Liver (tissue), 9 donors: ENCODE measurements around the gene SDHAF4. TPM values are rescaled to one million over a fixed set of nuclear protein-coding genes. Genes with fewer than 3 reads are reported as not detected.

Experiments used
- DNase-seq: peaks from one replicate; pipeline ENCODE4 v3.0.0-alpha.2; 2017; ENCODE audit warnings: low spot score
- H3K27ac ChIP-seq, 2 donors: one replicate each; pipeline ENCODE4 v1.7.0; 2013; ENCODE audit warnings: inconsistent platforms in 2 of 2, low read length in 2 of 2, control low read depth in 1 of 2, low read depth in 1 of 2, mild to moderate bottlenecking in 1 of 2
- H3K27me3 ChIP-seq, 4 donors: one replicate each; pipeline versions ENCODE4 v1.6.1 to v1.7.0; 2013; ENCODE audit warnings: low read length in 3 of 4, inconsistent platforms in 1 of 4, mild to moderate bottlenecking in 1 of 4, moderate library complexity in 1 of 4; ENCODE audit not compliant: control insufficient read depth in 4 of 4, insufficient read depth in 4 of 4
- H3K36me3 ChIP-seq, 4 donors: one replicate each; pipeline versions ENCODE4 v1.6.1 to v1.7.0; 2013; ENCODE audit warnings: low read length in 3 of 4, mild to moderate bottlenecking in 3 of 4, low read depth in 1 of 4, moderate library complexity in 1 of 4; ENCODE audit not compliant: control insufficient read depth in 4 of 4, insufficient read depth in 3 of 4
- H3K4me1 ChIP-seq, 4 donors: one replicate each; pipeline versions ENCODE4 v1.6.1 to v1.7.0; 2013; ENCODE audit warnings: low read length in 3 of 4, mild to moderate bottlenecking in 3 of 4, moderate library complexity in 1 of 4; ENCODE audit not compliant: control insufficient read depth in 4 of 4, insufficient read depth in 4 of 4
- H3K4me3 ChIP-seq, 3 donors: one replicate each; pipeline versions ENCODE4 v1.6.1 to v1.7.0; 2013; ENCODE audit warnings: low read length in 3 of 3, control low read depth in 1 of 3, low read depth in 1 of 3, mild to moderate bottlenecking in 1 of 3
- H3K9ac ChIP-seq, 2 donors: one replicate each; pipeline ENCODE4 v1.7.0; 2013; ENCODE audit warnings: low read length in 2 of 2, mild to moderate bottlenecking in 2 of 2, moderate library complexity in 2 of 2, control low read depth in 1 of 2, low read depth in 1 of 2
- H3K9me3 ChIP-seq, 4 donors: one replicate each; pipeline versions ENCODE4 v1.6.1 to v1.7.0; 2013; ENCODE audit warnings: low read length in 3 of 4; ENCODE audit not compliant: control insufficient read depth in 4 of 4
- ATF3 ChIP-seq: IDR thresholded peaks from 2 replicates; pipeline ENCODE4 v1.6.1; 2016; ENCODE audit warnings: antibody characterized with exemption
- CTCF ChIP-seq: fragments of 150-350 bp; IDR thresholded peaks from 2 replicates; pipeline ENCODE4 v1.5.1; 2017; ENCODE audit warnings: improper control_type of control experiment, low read depth, low read length; ENCODE audit not compliant: missing input control
- EGR1 ChIP-seq, 2 donors: IDR thresholded peaks; 2 replicates each; pipeline ENCODE4 v1.6.1; 2016 to 2018; ENCODE audit warnings: antibody characterized with exemption in 2 of 2, low read depth in 2 of 2
- FOXA1 ChIP-seq: IDR thresholded peaks from 2 replicates; pipeline ENCODE4 v1.6.1; 2016; ENCODE audit warnings: antibody characterized with exemption
- FOXA2 ChIP-seq: IDR thresholded peaks from 2 replicates; pipeline ENCODE4 v1.6.1; 2016; ENCODE audit warnings: antibody characterized with exemption
- GABPA ChIP-seq, 2 donors: IDR thresholded peaks in 1 of 2; conservative IDR thresholded peaks in 1 of 2; 2 replicates each; pipeline ENCODE4 v1.6.1; 2016; ENCODE audit warnings: antibody characterized with exemption in 2 of 2, mild to moderate bottlenecking in 1 of 2, moderate library complexity in 1 of 2
- HNF4A ChIP-seq, 2 donors: conservative IDR thresholded peaks; 2 replicates each; pipeline ENCODE4 v1.6.1; 2016; ENCODE audit warnings: antibody characterized with exemption in 2 of 2, mild to moderate bottlenecking in 2 of 2
- HNF4G ChIP-seq: IDR thresholded peaks from 2 replicates; pipeline ENCODE4 v1.6.1; 2016; ENCODE audit warnings: antibody characterized with exemption
- JUND ChIP-seq, 2 donors: IDR thresholded peaks; 2 replicates each; pipeline ENCODE4 v1.6.1; 2016; ENCODE audit warnings: antibody characterized with exemption in 2 of 2
- MAX ChIP-seq: IDR thresholded peaks from 2 replicates; pipeline ENCODE4 v1.6.1; 2016; ENCODE audit warnings: antibody characterized with exemption
- NR2F2 ChIP-seq: IDR thresholded peaks from 2 replicates; pipeline ENCODE4 v1.6.1; 2016; ENCODE audit warnings: antibody characterized with exemption
- RAD21 ChIP-seq, 2 donors: IDR thresholded peaks; 2 replicates each; pipeline ENCODE4 v1.6.1; 2016; ENCODE audit warnings: antibody characterized with exemption in 2 of 2, mild to moderate bottlenecking in 2 of 2
- REST ChIP-seq: IDR thresholded peaks from 2 replicates; pipeline ENCODE4 v1.6.1; 2016; ENCODE audit warnings: antibody characterized with exemption, mild to moderate bottlenecking
- SP1 ChIP-seq: IDR thresholded peaks from 2 replicates; pipeline ENCODE4 v1.6.1; 2018; ENCODE audit warnings: antibody characterized with exemption, mild to moderate bottlenecking
- TAF1 ChIP-seq: conservative IDR thresholded peaks from 2 replicates; pipeline ENCODE4 v1.6.1; 2016; ENCODE audit warnings: antibody characterized with exemption, mild to moderate bottlenecking
- YY1 ChIP-seq: IDR thresholded peaks from 2 replicates; pipeline ENCODE4 v1.6.1; 2016; ENCODE audit warnings: antibody characterized with exemption, mild to moderate bottlenecking
- ZBTB33 ChIP-seq: IDR thresholded peaks from 2 replicates; pipeline ENCODE4 v1.6.1; 2016; ENCODE audit warnings: antibody characterized with exemption
- WGBS: extraction: QIAGEN DNeasy Blood & Tissue Kit; methylation state at CpG from one replicate; pipeline ENCODE4 v1.1.7; 2013; 5-methylcytosine and 5-hydroxymethylcytosine counted together
- polyA plus RNA-seq, 2 donors: library from polyadenylated mRNA; stranded (reverse) in 1 of 2; unstranded in 1 of 2; fragments of 200-250 nt in 1 of 2; fragments of >200 nt in 1 of 2; fragmentation: Nextera tagmentation in 1 of 2; extraction: Ambion mirVana in 1 of 2; gene quantifications; one replicate each; pipeline versions ENCODE4 v1.2.1 to v1.2.3, GENCODE V29; 2013 to 2015
- total RNA-seq, 2 donors: library from RNA; depleted of rRNA; stranded (reverse); fragments of >200 nt; gene quantifications; one replicate each; pipeline ENCODE4 v1.2.3, GENCODE V29; 2014
- donor health status: healthy.
- donor health status: healthy.
- donor health status: healthy.
- donor health status: healthy.
- donor health status: healthy.

The SDHAF4 gene
- total and polyA plus RNA-seq, 4 donors = 2.7 to 5.7 (median 3.3) TPM

- DNase-seq = no peak
- WGBS = 87% methylated on average over 5 of the region's 5 CpGs
- Histone ChIP-seq H3K9me3 (no peaks in the 10 kb centered on the region), H3K4me1 (no peaks in the 10 kb centered on the region), H3K9ac (no peak overlapping the region), H3K36me3 (peaks cover 0 to 7% (median 0%) of the 10 kb centered on the region in 4 donors), H3K27me3 (no peaks in the 10 kb centered on the region), H3K27ac (no peak overlapping the region), H3K4me3 (no peak overlapping the region)
- TF ChIP-seq HNF4A (conservative IDR thresholded peaks at IDR 0.05) = no peak
- no peak for TF ChIP-seq ATF3
- no peak for TF ChIP-seq JUND (IDR thresholded peaks at IDR 0.05)
- TF ChIP-seq SP1 = no peak
- TF ChIP-seq TAF1 = no peak
- TF ChIP-seq RAD21 (IDR thresholded peaks at IDR 0.05) = no peak
Observed at GRCh38 chr6:70592391-70593117, 25.8 kb downstream of the SDHAF4 start.

- TF ChIP-seq GABPA (IDR thresholded peaks at IDR 0.05 in 1 of 2, conservative IDR thresholded peaks at IDR 0.05 in 1 of 2) = no peak
- no peak for TF ChIP-seq RAD21 (IDR thresholded peaks at IDR 0.05)
- no peak for TF ChIP-seq TAF1
- TF ChIP-seq SP1 = no peak
- no peak for TF ChIP-seq JUND (IDR thresholded peaks at IDR 0.05)
- TF ChIP-seq EGR1 (IDR thresholded peaks at IDR 0.05; ENCODE audit: low read depth in 2 of 2) = no peak
- TF ChIP-seq ZBTB33 = no peak
- no peak for TF ChIP-seq FOXA1
- TF ChIP-seq HNF4G = no peak
- no peak overlapping the region for H3K9ac ChIP-seq
- WGBS = 97% methylated on average over 3 of the region's 3 CpGs
- peaks cover 0 to 4% (median 0%) of the 10 kb centered on the region in 4 donors for H3K36me3 ChIP-seq
- no peaks in the 10 kb centered on the region for H3K27me3 ChIP-seq
- no peaks in the 10 kb centered on the region for H3K4me1 ChIP-seq
- no peak overlapping the region for H3K27ac ChIP-seq
- DNase-seq = no peak
- H3K4me3 ChIP-seq = no peak overlapping the region
- H3K9me3 ChIP-seq = no peaks in the 10 kb centered on the region
Observed at GRCh38 chr6:70593118-70593486, 26.4 kb downstream of the SDHAF4 start.

GRCh38 chr6:70599187-70599586 is 32.5 kb downstream of the SDHAF4 start:
- Histone ChIP-seq H3K9me3 (peaks cover 0 to 1% (median under 1%) of the 10 kb centered on the region in 4 donors), H3K9ac (no peak overlapping the region), H3K4me3 (no peak overlapping the region), H3K4me1 (no peaks in the 10 kb centered on the region), H3K27me3 (no peaks in the 10 kb centered on the region), H3K27ac (no peak overlapping the region), H3K36me3 (no peaks in the 10 kb centered on the region)
- TF ChIP-seq GABPA (IDR thresholded peaks at IDR 0.05 in 1 of 2, conservative IDR thresholded peaks at IDR 0.05 in 1 of 2) = no peak
- no peak for TF ChIP-seq NR2F2
- TF ChIP-seq REST = no peak
- no peak for TF ChIP-seq MAX
- no peak for TF ChIP-seq FOXA1
- TF ChIP-seq HNF4A (conservative IDR thresholded peaks at IDR 0.05) = no peak
- TF ChIP-seq YY1 = no peak
- TF ChIP-seq ATF3 = no peak
- TF ChIP-seq FOXA2 = no peak
- no peak for TF ChIP-seq CTCF
- TF ChIP-seq TAF1 = no peak
- TF ChIP-seq SP1 = no peak
- no peak for TF ChIP-seq RAD21 (IDR thresholded peaks at IDR 0.05)
- no peak for DNase-seq
- WGBS = 74% methylated on average over 4 of the region's 4 CpGs
